Neural crest cell (in vitro differentiated cells): ENCODE measurements around the gene PMFBP1. TPM values are rescaled to one million over a fixed set of nuclear protein-coding genes. Genes with fewer than 3 reads are reported as not detected.

Experiments
- DNase-seq: peaks from one replicate; pipeline ENCODE4 v3.0.0; 2021; ENCODE audit warnings: low read depth, mixed read lengths, low spot score
- H3K27ac Mint-ChIP-seq: one replicate; pipeline ENCODE4 v1.8.0; 2021; ENCODE audit warnings: mild to moderate bottlenecking, mixed read lengths; ENCODE audit not compliant: unreplicated experiment
- H3K27me3 Mint-ChIP-seq: 2 replicates; pipeline ENCODE4 v1.8.0; 2021; ENCODE audit warnings: low read depth, mild to moderate bottlenecking, mixed read lengths
- H3K36me3 Mint-ChIP-seq: 2 replicates; pipeline ENCODE4 v1.8.0; 2021; ENCODE audit warnings: low read depth, mild to moderate bottlenecking, mixed read lengths
- H3K4me1 Mint-ChIP-seq: 2 replicates; pipeline ENCODE4 v1.8.0; 2021; ENCODE audit warnings: mixed read lengths
- H3K4me3 Mint-ChIP-seq: one replicate; pipeline ENCODE4 v1.8.0; 2021; ENCODE audit warnings: mild to moderate bottlenecking, mixed read lengths
- H3K9me3 Mint-ChIP-seq: 2 replicates; pipeline ENCODE4 v1.8.0; 2021; ENCODE audit warnings: mixed read lengths
- CTCF ChIP-seq: fragments of 200-600 bp; sonication (generic); conservative IDR thresholded peaks from 2 replicates; pipeline ENCODE4 v1.5.0; 2021; ENCODE audit warnings: antibody characterized with exemption, mild to moderate bottlenecking
- total RNA-seq: library from RNA; stranded (reverse); gene quantifications from 2 replicates; pipeline ENCODE4 v1.2.1, GENCODE V29; 2021

PMFBP1 gene
- total RNA-seq, 1 donor from 2014 or later, result 4.0 TPM

GRCh38 chr16:72142476-72142875, 29.5 kb downstream of the PMFBP1 start:
- no peaks in the 10 kb centered on the region for H3K27me3 Mint-ChIP-seq
- peaks cover 6% of the 10 kb centered on the region for H3K36me3 Mint-ChIP-seq
- H3K4me3 Mint-ChIP-seq, result no peak overlapping the region
- no peak overlapping the region for H3K27ac Mint-ChIP-seq
- H3K9me3 Mint-ChIP-seq, result no peaks in the 10 kb centered on the region
- no peaks in the 10 kb centered on the region for H3K4me1 Mint-ChIP-seq
- no peak for DNase-seq
- TF ChIP-seq CTCF, result no peak

DNA sequence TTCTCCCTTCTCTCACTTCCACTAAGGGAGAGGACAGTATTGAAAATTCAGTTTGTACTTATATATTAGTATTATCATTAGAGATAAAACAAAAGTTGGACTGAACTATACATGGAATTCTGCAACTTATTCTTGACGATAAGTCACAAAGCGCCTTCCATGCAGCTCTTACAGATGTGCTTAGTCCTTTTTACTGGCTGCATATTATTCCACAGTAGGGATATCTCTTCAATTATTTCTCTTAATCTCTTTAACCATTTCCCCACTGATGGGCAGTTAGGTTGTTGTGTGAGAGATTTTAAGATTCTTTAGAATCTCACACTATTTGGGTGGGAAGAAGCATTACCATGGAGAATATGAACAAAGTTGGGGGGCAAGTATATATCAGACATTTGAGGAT, 32.0 kb downstream of the PMFBP1 start:
- no peaks in the 10 kb centered on the region for H3K36me3 Mint-ChIP-seq
- H3K4me3 Mint-ChIP-seq, result no peak overlapping the region
- no peak overlapping the region for H3K27ac Mint-ChIP-seq
- no peaks in the 10 kb centered on the region for H3K9me3 Mint-ChIP-seq
- no peak for TF ChIP-seq CTCF
- no peaks in the 10 kb centered on the region for H3K4me1 Mint-ChIP-seq
- no peaks in the 10 kb centered on the region for H3K27me3 Mint-ChIP-seq
- DNase-seq, result no peak

DNA sequence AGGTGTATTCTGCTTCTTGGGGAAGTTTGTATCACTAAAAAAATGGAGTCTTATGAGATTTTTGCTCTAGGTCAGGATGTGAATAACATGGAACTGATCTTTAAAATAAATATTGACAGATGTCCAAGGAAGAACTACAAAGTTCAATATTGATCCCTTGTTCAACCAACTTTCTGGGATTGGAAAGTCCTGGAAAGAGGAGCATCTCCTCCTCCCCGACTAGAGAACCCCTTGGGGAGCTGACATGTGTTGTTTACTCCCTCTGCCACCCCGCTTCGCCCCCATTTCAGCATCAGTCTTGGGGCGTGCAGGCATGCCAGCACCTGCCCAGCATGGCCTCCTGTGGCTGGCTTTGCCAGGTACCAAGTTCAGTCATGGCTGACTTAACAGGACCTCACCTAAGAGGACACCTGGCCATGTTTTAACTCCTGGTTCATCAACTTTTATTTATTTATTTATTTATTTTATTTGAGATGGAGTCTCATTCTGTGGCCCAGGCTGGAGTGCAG, 33.8 kb downstream of the PMFBP1 start:
- Mint-ChIP-seq H3K9me3 (no peaks in the 10 kb centered on the region), H3K36me3 (no peaks in the 10 kb centered on the region), H3K4me3 (no peak overlapping the region), H3K4me1 (no peaks in the 10 kb centered on the region), H3K27me3 (no peaks in the 10 kb centered on the region), H3K27ac (no peak overlapping the region)
- TF ChIP-seq CTCF, result no peak
- DNase-seq, result no peak

- H3K9me3 Mint-ChIP-seq, result no peaks in the 10 kb centered on the region
- H3K27me3 Mint-ChIP-seq, result no peaks in the 10 kb centered on the region
- H3K36me3 Mint-ChIP-seq, result no peaks in the 10 kb centered on the region
- H3K4me1 Mint-ChIP-seq, result no peaks in the 10 kb centered on the region
- H3K27ac Mint-ChIP-seq, result peak overlapping the region; percentile 36
- no peak for TF ChIP-seq CTCF
- H3K4me3 Mint-ChIP-seq, result no peak overlapping the region
- DNase-seq, result no peak
These were observed 34.4 kb downstream of the PMFBP1 start for GRCh38 chr16:72137380-72138063.

GRCh38 chr16:72134507-72134906, 37.4 kb downstream of the PMFBP1 start:
- no peak overlapping the region for H3K27ac Mint-ChIP-seq
- TF ChIP-seq CTCF, result no peak
- H3K4me1 Mint-ChIP-seq, result no peaks in the 10 kb centered on the region
- H3K4me3 Mint-ChIP-seq, result no peak overlapping the region
- H3K27me3 Mint-ChIP-seq, result no peaks in the 10 kb centered on the region
- H3K36me3 Mint-ChIP-seq, result no peaks in the 10 kb centered on the region
- no peaks in the 10 kb centered on the region for H3K9me3 Mint-ChIP-seq
- DNase-seq, result no peak
